ENCODE data around the gene PTPN7. TPM values are rescaled to one million over a fixed set of nuclear protein-coding genes. Genes with fewer than 3 reads are reported as not detected.
"Not testable (repeated sequence)": the region's sequence is repeated elsewhere in the genome, so short reads cannot be mapped to it uniquely, and the experiment has no call there.

PTPN7 gene
- total RNA-seq, 1 experiment from 2014 or later: not detected

DNA sequence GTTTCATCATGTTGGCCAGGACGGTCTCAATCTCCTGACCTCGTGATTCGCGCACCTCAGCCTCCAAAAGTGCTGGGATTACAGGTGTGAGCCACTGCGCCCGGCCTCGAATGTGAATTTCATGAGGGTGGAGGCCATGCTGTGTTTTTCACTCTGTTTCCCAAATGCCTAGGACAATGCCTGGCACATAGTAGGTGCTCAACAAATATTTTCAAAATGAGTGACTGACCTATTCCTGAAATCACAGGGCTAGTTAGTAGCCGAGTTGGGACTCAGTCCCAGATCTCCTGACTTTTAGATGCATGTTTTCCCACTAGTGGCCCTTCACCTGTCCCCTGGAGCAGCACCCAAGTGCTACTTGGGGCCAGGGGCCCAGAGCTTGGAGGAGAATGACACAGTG, 44.1 kb downstream of the PTPN7 start:
- Histone ChIP-seq H2AFZ (no peak overlapping the region), H3K9me2 (ENCODE audit: insufficient read depth) (no peaks in the 10 kb centered on the region), H3K27ac (no peak overlapping the region), H3K36me3 (ENCODE audit: low read depth) (no peaks in the 10 kb centered on the region), H3K9me3 (ENCODE audit: insufficient read depth, low read depth) (no peaks in the 10 kb centered on the region), H3K79me2 (ENCODE audit: low read depth) (no peaks in the 10 kb centered on the region), H3F3A (ENCODE audit: insufficient read depth, low read depth) (peaks cover 50% of the 10 kb centered on the region), H3K4me1 (replicated peaks; ENCODE audit: insufficient read depth) (peaks cover 68% of the 10 kb centered on the region), H3K27me3 (ENCODE audit: insufficient read depth, low read depth) (no peaks in the 10 kb centered on the region), H4K20me1 (ENCODE audit: insufficient read depth) (no peaks in the 10 kb centered on the region), H3K4me2 (no peak overlapping the region), H3K4me3 (no peak overlapping the region)
- POLR2A ChIA-PET (ENCODE audit: unreplicated experiment): no interaction called here
- no TSS peak for BruUV-seq (replicated peaks)
- TF ChIP-seq, protein P1, sequence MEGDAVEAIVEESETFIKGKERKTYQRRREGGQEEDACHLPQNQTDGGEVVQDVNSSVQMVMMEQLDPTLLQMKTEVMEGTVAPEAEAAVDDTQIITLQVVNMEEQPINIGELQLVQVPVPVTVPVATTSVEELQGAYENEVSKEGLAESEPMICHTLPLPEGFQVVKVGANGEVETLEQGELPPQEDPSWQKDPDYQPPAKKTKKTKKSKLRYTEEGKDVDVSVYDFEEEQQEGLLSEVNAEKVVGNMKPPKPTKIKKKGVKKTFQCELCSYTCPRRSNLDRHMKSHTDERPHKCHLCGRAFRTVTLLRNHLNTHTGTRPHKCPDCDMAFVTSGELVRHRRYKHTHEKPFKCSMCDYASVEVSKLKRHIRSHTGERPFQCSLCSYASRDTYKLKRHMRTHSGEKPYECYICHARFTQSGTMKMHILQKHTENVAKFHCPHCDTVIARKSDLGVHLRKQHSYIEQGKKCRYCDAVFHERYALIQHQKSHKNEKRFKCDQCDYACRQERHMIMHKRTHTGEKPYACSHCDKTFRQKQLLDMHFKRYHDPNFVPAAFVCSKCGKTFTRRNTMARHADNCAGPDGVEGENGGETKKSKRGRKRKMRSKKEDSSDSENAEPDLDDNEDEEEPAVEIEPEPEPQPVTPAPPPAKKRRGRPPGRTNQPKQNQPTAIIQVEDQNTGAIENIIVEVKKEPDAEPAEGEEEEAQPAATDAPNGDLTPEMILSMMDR (conservative IDR thresholded peaks at IDR 0.05): no peak
- TF ChIP-seq EZH2 (IDR thresholded peaks at IDR 0.05; ENCODE audit: low read depth): no peak
- intact Hi-C loops (cut with micrococcal nuclease; ENCODE audit: unreplicated experiment): no loop called here
- CTCF ChIA-PET: interaction anchor here (0.7 kb wide), 1 partner anchor 228 kb away, joined by 4 read pairs; no protein-coding TSS in a partner anchor
- no peak for DNase-seq

DNA sequence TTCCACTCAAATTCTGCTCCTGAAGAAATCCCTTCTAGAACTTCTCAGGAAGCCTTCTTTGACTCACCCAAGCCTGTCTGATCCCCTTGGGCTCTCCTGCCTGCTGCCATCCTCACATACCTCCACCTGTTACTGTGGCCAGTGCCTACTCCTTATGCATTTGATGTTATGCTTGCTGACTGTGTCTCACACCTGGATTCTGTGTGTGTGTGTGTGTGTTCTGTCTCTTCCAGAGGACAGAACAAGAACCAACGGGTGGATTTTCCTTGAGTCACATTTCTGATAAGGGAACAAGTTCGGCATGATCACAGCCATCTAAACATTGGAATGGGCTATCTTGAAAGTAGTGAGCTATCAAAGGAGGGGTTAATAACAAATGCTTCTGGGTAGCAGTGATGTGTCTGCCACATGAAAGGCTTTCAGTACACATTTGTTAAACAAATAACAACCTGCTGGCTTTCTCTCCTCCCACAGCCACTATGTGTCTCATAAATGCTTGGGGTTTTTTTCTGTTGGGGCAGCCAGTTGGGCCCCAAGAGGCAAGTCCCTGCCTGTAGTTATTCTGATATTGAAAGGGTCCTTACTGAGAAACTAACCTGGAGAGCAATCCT, 46.6 kb downstream of the PTPN7 start:
- H2AFZ ChIP-seq: no peak overlapping the region
- POLR2A ChIA-PET (ENCODE audit: unreplicated experiment): interaction anchor here (0.6 to 3.6 kb wide), 14 partner anchors 8 to 218 kb away, joined by 3 to 90 read pairs (median 6); partner anchors contain the start of gene ELF3
- CTCF ChIA-PET: interaction anchor here (0.9 to 2.3 kb wide), 3 partner anchors 57 to 103 kb away, joined by 4 to 12 read pairs (median 8); partner anchors contain the start of gene ELF3
- no peaks in the 10 kb centered on the region for H3K36me3 ChIP-seq (ENCODE audit: low read depth)
- no peak for TF ChIP-seq EZH2 (IDR thresholded peaks at IDR 0.05; ENCODE audit: low read depth)
- TF ChIP-seq, protein P1 (conservative IDR thresholded peaks at IDR 0.05): no peak
- no peak overlapping the region; the same call in 1 of the 2 replicates for H3K4me3 ChIP-seq
- H4K20me1 ChIP-seq (ENCODE audit: insufficient read depth): no peaks in the 10 kb centered on the region
- H3F3A ChIP-seq (ENCODE audit: insufficient read depth, low read depth): peaks cover 58% of the 10 kb centered on the region
- BruUV-seq (replicated peaks): TSS peak; percentile 46
- no peaks in the 10 kb centered on the region for H3K9me2 ChIP-seq (ENCODE audit: insufficient read depth)
- peak overlapping the region; percentile 74 for H3K4me2 ChIP-seq
- H3K27ac ChIP-seq: peak overlapping the region; percentile 97
- H3K27me3 ChIP-seq (ENCODE audit: insufficient read depth, low read depth): no peaks in the 10 kb centered on the region
- no peaks in the 10 kb centered on the region for H3K79me2 ChIP-seq (ENCODE audit: low read depth)
- intact Hi-C loops (cut with micrococcal nuclease; ENCODE audit: unreplicated experiment): loop anchor here (1.0 kb wide), 3 partner anchors 57 to 95 kb away; no protein-coding TSS in a partner anchor
- peak in 1 of 2 experiments; percentile 43 for DNase-seq
- H3K9me3 ChIP-seq (ENCODE audit: insufficient read depth, low read depth): no peaks in the 10 kb centered on the region
- peaks cover 92% of the 10 kb centered on the region for H3K4me1 ChIP-seq (replicated peaks; ENCODE audit: insufficient read depth)

- H3K36me3 ChIP-seq (ENCODE audit: low read depth): no peaks in the 10 kb centered on the region
- H3K4me3 ChIP-seq: peak overlapping the region; percentile 23; the same call in 1 of the 2 replicates
- TF ChIP-seq EZH2 (IDR thresholded peaks at IDR 0.05; ENCODE audit: low read depth): no peak
- TF ChIP-seq, protein P1 (conservative IDR thresholded peaks at IDR 0.05): no peak
- H3K27me3 ChIP-seq (ENCODE audit: insufficient read depth, low read depth): no peaks in the 10 kb centered on the region
- peaks cover 58% of the 10 kb centered on the region for H3F3A ChIP-seq (ENCODE audit: insufficient read depth, low read depth)
- DNase-seq: peak; percentile 67 to 86
- POLR2A ChIA-PET (ENCODE audit: unreplicated experiment): interaction anchor here (0.6 to 3.6 kb wide), 21 partner anchors 21 to 476 kb away, joined by 3 to 90 read pairs (median 6); partner anchors contain the start of gene ELF3
- H2AFZ ChIP-seq: no peak overlapping the region
- intact Hi-C loops (cut with micrococcal nuclease; ENCODE audit: unreplicated experiment): loop anchor here (1.0 kb wide), 4 partner anchors 57 to 103 kb away; partner anchors contain the start of gene ELF3
- H3K9me3 ChIP-seq (ENCODE audit: insufficient read depth, low read depth): no peaks in the 10 kb centered on the region
- H3K27ac ChIP-seq: peak overlapping the region; percentile 97
- no peaks in the 10 kb centered on the region for H3K79me2 ChIP-seq (ENCODE audit: low read depth)
- H4K20me1 ChIP-seq (ENCODE audit: insufficient read depth): no peaks in the 10 kb centered on the region
- CTCF ChIA-PET: interaction anchor here (0.5 to 2.3 kb wide), 7 partner anchors 56 to 1550 kb away, joined by 3 to 12 read pairs (median 4); partner anchors contain the start of gene ELF3
- H3K4me2 ChIP-seq: peak overlapping the region; percentile 74
- H3K4me1 ChIP-seq (replicated peaks; ENCODE audit: insufficient read depth): peaks cover 92% of the 10 kb centered on the region
- TSS peak; percentile 43 for BruUV-seq (replicated peaks)
- no peaks in the 10 kb centered on the region for H3K9me2 ChIP-seq (ENCODE audit: insufficient read depth)
These were observed 47.3 kb downstream of the PTPN7 start for GRCh38 chr1:202112859-202113689.

- intact Hi-C loops (cut with micrococcal nuclease; ENCODE audit: unreplicated experiment); H2AFZ ChIP-seq; H4K20me1 ChIP-seq (ENCODE audit: insufficient read depth); H3K4me3 ChIP-seq; BruUV-seq (replicated peaks); H3K9me3 ChIP-seq (ENCODE audit: insufficient read depth, low read depth); CTCF ChIA-PET; H3K4me2 ChIP-seq; POLR2A ChIA-PET (ENCODE audit: unreplicated experiment); H3K36me3 ChIP-seq (ENCODE audit: low read depth); H3K9me2 ChIP-seq (ENCODE audit: insufficient read depth); H3K79me2 ChIP-seq (ENCODE audit: low read depth); H3K27me3 ChIP-seq (ENCODE audit: insufficient read depth, low read depth): not testable (repeated sequence)
- peak in 1 of 2 experiments; percentile 38 for DNase-seq
- Histone ChIP-seq H3K4me1 (replicated peaks; ENCODE audit: insufficient read depth) (peaks cover 99% of the 10 kb centered on the region), H3K27ac (peak overlapping the region; percentile 97), H3F3A (ENCODE audit: insufficient read depth, low read depth) (peaks cover 67% of the 10 kb centered on the region)
These were observed 48.8 kb downstream of the PTPN7 start for GRCh38 chr1:202111589-202111988.
